ENCODE measurements around the gene RAB3GAP1.

DNA sequence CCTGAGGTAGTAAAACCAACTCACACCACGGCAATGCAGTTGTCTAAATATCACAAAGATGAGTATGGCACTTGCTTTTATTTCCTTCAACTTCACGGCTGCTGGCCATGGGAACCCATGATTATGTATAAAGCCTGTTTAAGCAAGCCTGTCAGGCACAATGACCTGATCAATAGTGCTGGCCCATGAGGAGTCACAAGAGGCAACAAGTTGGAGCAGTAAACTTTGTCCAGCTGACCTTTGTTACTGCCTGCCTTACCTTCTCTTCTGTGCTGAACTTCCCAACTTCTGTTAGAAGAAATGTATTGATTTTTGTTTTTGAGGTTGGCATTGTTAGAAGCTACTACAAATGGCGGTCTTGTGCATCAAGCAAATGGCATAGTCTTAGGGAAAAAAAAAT is 151.9 kb downstream of the RAB3GAP1 start:
- TF ChIP-seq, protein P1, sequence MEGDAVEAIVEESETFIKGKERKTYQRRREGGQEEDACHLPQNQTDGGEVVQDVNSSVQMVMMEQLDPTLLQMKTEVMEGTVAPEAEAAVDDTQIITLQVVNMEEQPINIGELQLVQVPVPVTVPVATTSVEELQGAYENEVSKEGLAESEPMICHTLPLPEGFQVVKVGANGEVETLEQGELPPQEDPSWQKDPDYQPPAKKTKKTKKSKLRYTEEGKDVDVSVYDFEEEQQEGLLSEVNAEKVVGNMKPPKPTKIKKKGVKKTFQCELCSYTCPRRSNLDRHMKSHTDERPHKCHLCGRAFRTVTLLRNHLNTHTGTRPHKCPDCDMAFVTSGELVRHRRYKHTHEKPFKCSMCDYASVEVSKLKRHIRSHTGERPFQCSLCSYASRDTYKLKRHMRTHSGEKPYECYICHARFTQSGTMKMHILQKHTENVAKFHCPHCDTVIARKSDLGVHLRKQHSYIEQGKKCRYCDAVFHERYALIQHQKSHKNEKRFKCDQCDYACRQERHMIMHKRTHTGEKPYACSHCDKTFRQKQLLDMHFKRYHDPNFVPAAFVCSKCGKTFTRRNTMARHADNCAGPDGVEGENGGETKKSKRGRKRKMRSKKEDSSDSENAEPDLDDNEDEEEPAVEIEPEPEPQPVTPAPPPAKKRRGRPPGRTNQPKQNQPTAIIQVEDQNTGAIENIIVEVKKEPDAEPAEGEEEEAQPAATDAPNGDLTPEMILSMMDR (IDR thresholded peaks at IDR 0.05): no peak
- no peak for TF ChIP-seq POLR2A (IDR thresholded peaks at IDR 0.05)

All from tibial nerve (tissue), 3 donors.